GM19351 (cell line): ENCODE results near the gene MUC22.

Source experiments
- ATAC-seq: cut with Tn5 transposase; IDR thresholded peaks from one replicate; pipeline ENCODE4 v1.9.1; 2021; ENCODE audit warnings: mild to moderate bottlenecking, moderate library complexity; ENCODE audit not compliant: unreplicated experiment

The MUC22 gene

GRCh38 chr6:31074401-31074800, 64.1 kb downstream of the MUC22 start:
- ATAC-seq: no peak

GRCh38 chr6:31075528-31075927, 65.3 kb downstream of the MUC22 start:
- no peak for ATAC-seq

- no peak for ATAC-seq
Measured at GRCh38 chr6:31076611-31077010, 66.3 kb downstream of the MUC22 start.

GRCh38 chr6:31079656-31080261, 69.5 kb downstream of the MUC22 start:
- ATAC-seq: no peak

GRCh38 chr6:31081872-31082271, 71.6 kb downstream of the MUC22 start:
- no peak for ATAC-seq

- ATAC-seq: no peak
Measured at GRCh38 chr6:31083742-31084354, 73.6 kb downstream of the MUC22 start.
